H1 (cell line): Measurements from ENCODE around the gene MACROD1. TPM values are rescaled to one million over a fixed set of nuclear protein-coding genes. Genes with fewer than 3 reads are reported as not detected.

Experiments used
- CTCF ChIA-PET: fragments of 300-600 bp; sonication (Branson Sonifier 250); formaldehyde crosslinking; loops from one replicate; lab custom pipeline; 2021; ENCODE audit not compliant: partially characterized antibody; lab: Charles Lee
- POLR2A ChIA-PET: fragments of 300-600 bp; sonication (Branson Sonifier 250); formaldehyde crosslinking; loops from one replicate; lab custom pipeline; 2021; ENCODE audit warnings: inconsistent platforms; ENCODE audit not compliant: partially characterized antibody; lab: Charles Lee
- DNase-seq, 2 experiments: peaks; one replicate each; pipeline versions ENCODE4 v3.0.0 to v3.0.0-alpha.2; 2010 to 2022; ENCODE audit warnings: low spot score in 2 of 2, low read depth in 1 of 2, mixed read lengths in 1 of 2
- FAIRE-seq: peaks from 2 replicates; lab custom pipeline; 2011; peaks lifted over from hg19 to GRCh38; lab: Jason Lieb, UNC
- H2AFZ ChIP-seq: 2 replicates; pipeline ENCODE4 v1.8.1; 2012; ENCODE audit warnings: low read length, inconsistent platforms
- H2AK5ac ChIP-seq: 2 replicates; pipeline ENCODE4 v1.6.1; 2013; ENCODE audit warnings: low read depth, low read length
- H2BK120ac ChIP-seq: replicated peaks from 2 replicates; pipeline ENCODE3; 2013; ENCODE audit warnings: low read depth, low read length, inconsistent platforms
- H2BK12ac ChIP-seq: 2 replicates; pipeline ENCODE4 v1.6.1; 2013; ENCODE audit warnings: low read depth, low read length
- H2BK15ac ChIP-seq: 2 replicates; pipeline ENCODE4 v1.6.1; 2013; ENCODE audit warnings: low read length
- H2BK20ac ChIP-seq: 2 replicates; pipeline ENCODE4 v1.6.1; 2013; ENCODE audit warnings: low read length
- H2BK5ac ChIP-seq: 2 replicates; pipeline ENCODE4 v1.6.1; 2013; ENCODE audit warnings: low read depth, low read length
- H3K14ac ChIP-seq: 2 replicates; pipeline ENCODE4 v1.6.1; 2013; ENCODE audit warnings: inconsistent platforms; ENCODE audit not compliant: insufficient read length
- H3K18ac ChIP-seq: 2 replicates; pipeline ENCODE4 v1.6.1; 2013; ENCODE audit warnings: low read length; ENCODE audit errors: extremely low read depth
- H3K23ac ChIP-seq: 2 replicates; pipeline ENCODE4 v1.6.1; 2013; ENCODE audit warnings: inconsistent platforms; ENCODE audit not compliant: insufficient read length
- H3K23me2 ChIP-seq: 2 replicates; pipeline ENCODE4 v1.6.1; 2013; ENCODE audit warnings: low read depth, low read length
- H3K27ac ChIP-seq: 2 replicates; pipeline ENCODE4 v1.6.1; 2011; ENCODE audit warnings: low read depth, low read length, inconsistent platforms
- H3K27me3 ChIP-seq, 4 experiments: replicated peaks in 1 of 4; 1 replicate in 1 of 4; 2 replicates in 3 of 4; pipeline versions ENCODE4 v1.6.1 to v1.8.1; 2011 to 2013; ENCODE audit warnings: low read length in 3 of 4, mild to moderate bottlenecking in 3 of 4, inconsistent platforms in 2 of 4, mixed read lengths in 2 of 4, moderate library complexity in 1 of 4; ENCODE audit not compliant: control insufficient read depth in 3 of 4, insufficient read depth in 3 of 4; ENCODE audit errors: extremely low read depth in 1 of 4
- H3K36me3 ChIP-seq, 4 experiments: 2 replicates each; pipeline versions ENCODE4 v1.6.1 to v1.8.1; 2011 to 2013; ENCODE audit warnings: mild to moderate bottlenecking in 4 of 4, low read length in 3 of 4, moderate library complexity in 2 of 4, control low read depth in 1 of 4, inconsistent platforms in 1 of 4; ENCODE audit not compliant: insufficient read depth in 4 of 4, control insufficient read depth in 2 of 4
- H3K4ac ChIP-seq: replicated peaks from 2 replicates; pipeline ENCODE3; 2013; ENCODE audit warnings: low read length, low read depth, mixed read lengths, inconsistent platforms; ENCODE audit not compliant: insufficient read length
- H3K4me1 ChIP-seq, 4 experiments: replicated peaks in 1 of 4; 1 replicate in 1 of 4; 2 replicates in 3 of 4; pipeline versions ENCODE4 v1.6.1 to v1.8.1; 2011 to 2013; ENCODE audit warnings: low read length in 3 of 4, inconsistent platforms in 2 of 4, mixed read lengths in 1 of 4; ENCODE audit not compliant: insufficient read depth in 4 of 4, control insufficient read depth in 3 of 4
- H3K4me2 ChIP-seq, 2 experiments: 2 replicates each; pipeline versions ENCODE4 v1.6.1 to v1.8.1; 2011 to 2013; ENCODE audit warnings: low read depth in 2 of 2, low read length in 2 of 2, control low read depth in 1 of 2, inconsistent platforms in 1 of 2, mild to moderate bottlenecking in 1 of 2; ENCODE audit not compliant: insufficient read depth in 1 of 2
- H3K4me3 ChIP-seq, 4 experiments: fragments of 200-600, 300-600 bp in 1 of 4; sonication (generic), shearing (Covaris generic), sonication (Bioruptor Twin) in 1 of 4; 2 replicates each; pipeline versions ENCODE4 v1.5.1 to v1.8.1; 2011 to 2016; ENCODE audit warnings: low read length in 4 of 4, low read depth in 3 of 4, control low read depth in 2 of 4, inconsistent platforms in 2 of 4, mild to moderate bottlenecking in 2 of 4, mixed read lengths in 1 of 4, moderate library complexity in 1 of 4; ENCODE audit not compliant: insufficient read depth in 2 of 4; ENCODE audit errors: extremely low read depth in 1 of 4
- H3K56ac ChIP-seq: replicated peaks from 2 replicates; pipeline ENCODE3; 2013; ENCODE audit warnings: low read depth, mild to moderate bottlenecking, mixed read lengths, low read length, inconsistent platforms; ENCODE audit not compliant: insufficient read length
- H3K79me1 ChIP-seq: 2 replicates; pipeline ENCODE4 v1.6.1; 2013; ENCODE audit warnings: low read depth, low read length, control low read depth
- H3K79me2 ChIP-seq, 2 experiments: 2 replicates each; pipeline versions ENCODE4 v1.6.1 to v1.8.1; 2012 to 2013; ENCODE audit warnings: low read length in 2 of 2, mild to moderate bottlenecking in 2 of 2, inconsistent platforms in 1 of 2; ENCODE audit not compliant: insufficient read depth in 2 of 2, control insufficient read depth in 1 of 2
- H3K9ac ChIP-seq, 4 experiments: replicated peaks in 1 of 4; 1 replicate in 1 of 4; 2 replicates in 3 of 4; pipeline versions ENCODE4 v1.6.1 to v1.8.1; 2011 to 2013; ENCODE audit warnings: low read depth in 3 of 4, low read length in 3 of 4, control low read depth in 2 of 4, mild to moderate bottlenecking in 2 of 4, moderate library complexity in 2 of 4, inconsistent platforms in 1 of 4; ENCODE audit errors: extremely low read depth in 1 of 4
- H3K9me3 ChIP-seq, 2 experiments: 2 replicates each; pipeline versions ENCODE4 v1.6.1 to v1.8.1; 2012 to 2013; ENCODE audit warnings: mild to moderate bottlenecking in 2 of 2, moderate library complexity in 2 of 2, control low read depth in 1 of 2, inconsistent platforms in 1 of 2, low read depth in 1 of 2, low read length in 1 of 2, mixed read lengths in 1 of 2; ENCODE audit not compliant: insufficient read depth in 2 of 2
- H4K20me1 ChIP-seq, 2 experiments: replicated peaks in 1 of 2; 2 replicates each; pipeline versions ENCODE3 to v1.8.1; 2011 to 2013; ENCODE audit warnings: inconsistent platforms in 2 of 2, low read length in 2 of 2, mild to moderate bottlenecking in 1 of 2; ENCODE audit not compliant: insufficient read depth in 2 of 2, control insufficient read depth in 1 of 2
- H4K5ac ChIP-seq: 2 replicates; pipeline ENCODE4 v1.6.1; 2013; ENCODE audit warnings: low read length, low read depth, mixed read lengths, inconsistent platforms; ENCODE audit not compliant: insufficient read length
- H4K8ac ChIP-seq: 2 replicates; pipeline ENCODE4 v1.8.0; 2013; ENCODE audit warnings: mild to moderate bottlenecking, moderate library complexity, low read length, inconsistent platforms; ENCODE audit not compliant: insufficient read depth; ENCODE audit errors: extremely low read depth
- H4K91ac ChIP-seq: replicated peaks from 2 replicates; pipeline ENCODE3; 2013; ENCODE audit warnings: low read length, mixed read lengths, inconsistent platforms; ENCODE audit not compliant: insufficient read length
- CBX5 ChIP-seq: fragments of 300-800, 300-1000 bp; sonication (generic); IDR thresholded peaks from 2 replicates; pipeline ENCODE4 v1.7.1; 2016; ENCODE audit warnings: antibody characterized with exemption, low read length, low read depth
- CREB1 ChIP-seq: IDR thresholded peaks from 2 replicates; pipeline ENCODE4 v1.6.1; 2012; ENCODE audit warnings: inconsistent platforms
- EP300 ChIP-seq, 2 experiments: IDR thresholded peaks; 1 replicate in 1 of 2; 2 replicates in 1 of 2; pipeline ENCODE4 v1.6.1; 2011 to 2012; ENCODE audit warnings: low read depth in 2 of 2, low read length in 2 of 2, mild to moderate bottlenecking in 2 of 2, borderline replicate concordance in 1 of 2, inconsistent platforms in 1 of 2, moderate library complexity in 1 of 2
- EZH2 ChIP-seq: fragments of 200-600 bp; sonication (generic); IDR thresholded peaks from 2 replicates; pipeline ENCODE4 v1.7.1; 2012; ENCODE audit warnings: low read depth, mild to moderate bottlenecking, moderate library complexity, low read length, inconsistent platforms; ENCODE audit not compliant: severe bottlenecking
- FOSL1 ChIP-seq: IDR thresholded peaks from 2 replicates; pipeline ENCODE4 v1.6.1; 2011; ENCODE audit warnings: mild to moderate bottlenecking, low read depth, low read length, moderate library complexity; ENCODE audit not compliant: insufficient read depth
- POLR2A ChIP-seq, 2 experiments: IDR thresholded peaks; 1 replicate in 1 of 2; 2 replicates in 1 of 2; pipeline ENCODE4 v1.6.1; 2011; ENCODE audit warnings: low read depth in 2 of 2, low read length in 2 of 2, mild to moderate bottlenecking in 2 of 2; ENCODE audit errors: control extremely low read depth in 1 of 2
- WGBS, 2 experiments: shearing (Covaris generic) in 1 of 2; methylation state at CpG; one replicate each; pipeline versions ENCODE4 v1.1.6 to v1.1.7; 2013 to 2015; ENCODE audit warnings: low lambda C conversion rate in 2 of 2, mixed read lengths in 2 of 2, inconsistent platforms in 1 of 2, low coverage in 1 of 2, missing lambda C conversion rate in 1 of 2; ENCODE audit not compliant: insufficient replicate concordance in 2 of 2, insufficient coverage in 1 of 2, insufficient read length in 1 of 2; ENCODE audit errors: extremely low coverage in 1 of 2, missing lambda C conversion rate in 1 of 2; 5-methylcytosine and 5-hydroxymethylcytosine counted together
- polyA plus RNA-seq, 7 experiments: library from polyadenylated mRNA; depleted of rRNA in 3 of 7; stranded (reverse) in 5 of 7; unstranded in 2 of 7; fragments of >200 nt in 5 of 7; fragments of 200-250 nt in 2 of 7; gene quantifications; 1 replicate in 5 of 7; 2 replicates in 1 of 7; 4 replicates in 1 of 7; pipeline versions ENCODE4 v1.2.1 to v1.2.3, GENCODE V29; 2011 to 2013; ENCODE audit warnings: missing spikeins in 2 of 7, mixed read lengths in 2 of 7
- total RNA-seq: library from RNA; stranded (reverse); fragmentation: NEBNext Ultra II Directional; extraction: Animal tissue kit (Norgen Biotek cat#: 25700); gene quantifications from 2 replicates; pipeline ENCODE4 v1.2.1, GENCODE V29; 2021

The MACROD1 gene
- total and polyA plus RNA-seq, 2 of the 8 experiments (the other 6 are each of a cell fraction or from before 2014, with no cell fraction given): 19.5 to 34.1 TPM

GRCh38 chr11:64063777-64064176 lies 102.1 kb downstream of the MACROD1 start:
- Histone ChIP-seq H2BK15ac (no peak overlapping the region), H3K27ac (no peak overlapping the region), H3K36me3 (no peaks in the 10 kb centered on the region), H3K79me1 (0 out of 2 replicates have a peak, but pooled peaks cover 2% of the 10 kb centered on the region), H3K9me3 (no peaks in the 10 kb centered on the region), H2AFZ (no peak overlapping the region), H3K23me2 (peaks cover 4% of the 10 kb centered on the region), H3K4me2 (no peak overlapping the region), H3K56ac (no peak overlapping the region), H3K27me3 (peaks cover 9 to 77% (median 61%) of the 10 kb centered on the region in 4 experiments), H4K8ac (no peak overlapping the region; the same call in 1 of the 2 replicates), H2BK12ac (no peak overlapping the region), H3K9ac (no peak overlapping the region), H3K18ac (no peak overlapping the region), H3K79me2 (no peaks in the 10 kb centered on the region), H3K23ac (no peak overlapping the region), H2AK5ac (no peak overlapping the region), H2BK5ac (no peak overlapping the region), H3K4me1 (peaks cover 0 to 17% (median 10%) of the 10 kb centered on the region in 4 experiments; a peak in 6 of 7 replicates), H4K91ac (no peak overlapping the region), H2BK20ac (no peak overlapping the region), H3K14ac (no peak overlapping the region), H3K4ac (no peak overlapping the region), H4K20me1 (peaks cover 9 to 26% of the 10 kb centered on the region in 2 experiments), H2BK120ac (no peak overlapping the region), H4K5ac (no peak overlapping the region), H3K4me3 (no peak overlapping the region)
- TF ChIP-seq POLR2A (IDR thresholded peaks at IDR 0.05; ENCODE audit: control extremely low read depth in 1 of 2, low read depth in 2 of 2, low read length in 2 of 2): no peak
- TF ChIP-seq EP300 (IDR thresholded peaks at IDR 0.05; ENCODE audit: borderline replicate concordance in 1 of 2, low read depth in 2 of 2, low read length in 2 of 2): no peak
- TF ChIP-seq FOSL1: no peak
- no peak for TF ChIP-seq CBX5
- TF ChIP-seq EZH2: no peak
- no peak for TF ChIP-seq CREB1
- ChIA-PET POLR2A (interaction anchor here (0.8 to 1.2 kb wide), 2 partner anchors 11 to 13 kb away, joined by 3 to 4 read pairs; no protein-coding TSS in a partner anchor), CTCF (interaction anchor here (0.7 to 5.7 kb wide), 7 partner anchors 9 to 63 kb away, joined by 3 to 22 read pairs (median 3); no protein-coding TSS in a partner anchor)
- no peak for DNase-seq
- no peak for FAIRE-seq
- WGBS, 2 experiments: 79% methylated on average over 13 of the region's 13 CpGs; no CpG with 5 or more reads in 1 of the 2 experiments
